Measurements from ENCODE around the gene LRRK1.

Gene LRRK1

DNA sequence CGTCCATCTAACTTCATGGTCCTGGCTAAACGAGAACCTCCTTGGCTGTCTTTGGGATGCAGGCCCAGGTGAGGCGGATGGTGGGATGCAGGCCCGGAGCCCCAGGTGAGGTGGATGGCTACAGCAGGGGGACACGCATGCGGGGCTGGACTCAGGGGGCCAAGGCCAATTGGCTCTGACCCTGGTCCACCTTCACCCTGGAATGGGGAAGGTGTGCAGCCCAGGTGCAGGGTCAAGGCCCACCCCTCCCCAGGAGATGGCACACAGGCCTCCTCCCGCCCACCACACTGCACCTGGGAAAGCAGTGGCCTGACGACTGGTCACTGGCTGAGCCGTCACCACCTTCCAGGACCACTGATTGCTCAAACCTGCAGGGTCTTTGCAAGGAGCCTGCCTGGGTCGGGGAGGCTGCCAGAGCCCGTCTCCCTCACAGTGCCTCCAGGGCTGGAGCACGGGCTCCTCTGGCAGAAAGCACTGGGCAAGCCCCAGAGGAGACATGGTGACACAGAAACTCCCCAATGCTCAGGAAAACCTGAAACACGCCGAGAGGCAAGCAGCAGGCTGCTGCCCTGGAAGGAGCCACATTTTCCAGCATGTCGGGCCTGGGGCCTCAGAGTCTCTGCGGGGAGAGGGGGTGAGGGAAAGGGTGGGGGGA lies 159.6 kb downstream of the LRRK1 start:
- TF ChIP-seq, protein P1, sequence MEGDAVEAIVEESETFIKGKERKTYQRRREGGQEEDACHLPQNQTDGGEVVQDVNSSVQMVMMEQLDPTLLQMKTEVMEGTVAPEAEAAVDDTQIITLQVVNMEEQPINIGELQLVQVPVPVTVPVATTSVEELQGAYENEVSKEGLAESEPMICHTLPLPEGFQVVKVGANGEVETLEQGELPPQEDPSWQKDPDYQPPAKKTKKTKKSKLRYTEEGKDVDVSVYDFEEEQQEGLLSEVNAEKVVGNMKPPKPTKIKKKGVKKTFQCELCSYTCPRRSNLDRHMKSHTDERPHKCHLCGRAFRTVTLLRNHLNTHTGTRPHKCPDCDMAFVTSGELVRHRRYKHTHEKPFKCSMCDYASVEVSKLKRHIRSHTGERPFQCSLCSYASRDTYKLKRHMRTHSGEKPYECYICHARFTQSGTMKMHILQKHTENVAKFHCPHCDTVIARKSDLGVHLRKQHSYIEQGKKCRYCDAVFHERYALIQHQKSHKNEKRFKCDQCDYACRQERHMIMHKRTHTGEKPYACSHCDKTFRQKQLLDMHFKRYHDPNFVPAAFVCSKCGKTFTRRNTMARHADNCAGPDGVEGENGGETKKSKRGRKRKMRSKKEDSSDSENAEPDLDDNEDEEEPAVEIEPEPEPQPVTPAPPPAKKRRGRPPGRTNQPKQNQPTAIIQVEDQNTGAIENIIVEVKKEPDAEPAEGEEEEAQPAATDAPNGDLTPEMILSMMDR (IDR thresholded peaks at IDR 0.05; ENCODE audit: extremely low read depth, insufficient read depth, missing control alignments): no peak
- in situ Hi-C loops (cut with MboI; ENCODE audit: low pct_unique_long_range_greater_than_20kb, low sequenced_read_pairs, unreplicated experiment): no loop called here

DNA sequence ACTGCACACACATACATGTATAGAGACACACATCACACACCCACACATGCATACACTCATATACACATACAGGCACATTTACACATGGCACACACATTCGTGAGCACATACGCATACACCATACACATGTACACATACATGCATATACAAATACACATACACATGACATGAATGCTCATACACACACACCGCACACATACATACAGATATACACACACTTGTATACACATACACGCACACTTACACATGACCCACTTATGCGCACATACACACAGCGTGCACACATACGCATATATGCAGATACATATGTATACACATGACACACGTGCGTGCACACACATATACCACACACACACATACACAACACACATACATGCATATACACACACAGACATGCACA lies 162.7 kb downstream of the LRRK1 start:
- in situ Hi-C loops (cut with MboI; ENCODE audit: low pct_unique_long_range_greater_than_20kb, low sequenced_read_pairs, unreplicated experiment): no loop called here
- DNase-seq (ENCODE audit: low spot score): no peak
- TF ChIP-seq, protein P1 (IDR thresholded peaks at IDR 0.05; ENCODE audit: extremely low read depth, insufficient read depth, missing control alignments): no peak

More for the DNA sequence above, 159.6 kb downstream of the LRRK1 start:
- DNase-seq (ENCODE audit: low spot score): no peak

DNA sequence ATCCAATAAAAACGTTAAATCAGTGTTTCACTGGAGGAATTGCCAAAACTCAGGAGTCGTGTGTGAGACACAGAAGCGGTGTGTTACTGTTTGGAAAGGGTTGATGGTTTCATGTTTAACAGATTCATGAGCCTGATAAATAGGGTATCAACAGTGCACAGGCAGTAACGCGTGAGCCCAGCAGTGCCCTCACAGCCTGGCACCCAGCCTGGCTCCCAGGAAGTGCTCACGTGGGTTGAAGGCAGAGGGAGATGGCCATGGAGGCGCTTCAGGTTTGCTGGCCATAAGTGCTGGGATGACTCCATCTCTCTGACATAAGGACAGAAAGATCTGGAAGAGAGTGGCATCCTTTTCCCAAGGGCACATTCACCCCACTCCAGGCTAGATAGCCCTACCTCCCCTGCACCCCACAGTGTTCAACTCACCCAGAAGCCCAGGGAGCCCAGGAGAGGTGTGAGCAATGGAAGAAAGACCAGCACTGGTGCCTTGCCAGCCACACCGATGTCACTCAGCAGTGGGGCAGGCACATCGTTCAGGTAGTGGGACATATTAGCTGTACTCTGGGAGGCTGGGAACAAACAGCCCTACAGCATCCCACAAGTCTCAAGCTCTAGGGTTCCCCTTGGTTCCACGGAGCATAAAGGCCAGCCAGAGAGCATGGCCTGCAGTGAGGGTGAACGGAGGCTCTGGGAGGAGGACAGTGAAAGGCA lies 164.3 kb downstream of the LRRK1 start:
- TF ChIP-seq, protein P1 (IDR thresholded peaks at IDR 0.05; ENCODE audit: extremely low read depth, insufficient read depth, missing control alignments): no peak
- no peak for DNase-seq (ENCODE audit: low spot score)
- in situ Hi-C loops (cut with MboI; ENCODE audit: low pct_unique_long_range_greater_than_20kb, low sequenced_read_pairs, unreplicated experiment): no loop called here

DNA sequence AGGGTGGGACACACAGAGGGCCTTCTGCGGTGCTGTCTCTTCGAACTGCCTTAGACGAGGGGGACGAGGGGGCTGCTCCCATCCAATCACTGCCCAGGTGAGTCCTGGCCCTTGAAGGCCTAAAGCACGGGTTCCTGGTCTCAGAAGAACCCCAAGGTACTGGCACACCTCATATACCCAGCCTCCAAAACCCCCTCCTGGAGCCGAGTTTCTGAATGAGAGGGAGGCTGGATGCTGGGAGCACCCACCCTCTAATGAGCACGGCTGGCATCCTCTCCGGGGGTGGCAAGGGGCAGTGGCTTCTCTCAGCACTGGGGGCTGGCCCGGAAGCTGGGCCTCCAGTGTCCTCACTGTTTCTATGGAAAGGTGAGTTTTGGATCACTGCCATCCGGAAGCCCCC lies 165.6 kb downstream of the LRRK1 start:
- no peak for DNase-seq (ENCODE audit: low spot score)
- in situ Hi-C loops (cut with MboI; ENCODE audit: low pct_unique_long_range_greater_than_20kb, low sequenced_read_pairs, unreplicated experiment): no loop called here
- TF ChIP-seq, protein P1 (IDR thresholded peaks at IDR 0.05; ENCODE audit: extremely low read depth, insufficient read depth, missing control alignments): no peak

DNA sequence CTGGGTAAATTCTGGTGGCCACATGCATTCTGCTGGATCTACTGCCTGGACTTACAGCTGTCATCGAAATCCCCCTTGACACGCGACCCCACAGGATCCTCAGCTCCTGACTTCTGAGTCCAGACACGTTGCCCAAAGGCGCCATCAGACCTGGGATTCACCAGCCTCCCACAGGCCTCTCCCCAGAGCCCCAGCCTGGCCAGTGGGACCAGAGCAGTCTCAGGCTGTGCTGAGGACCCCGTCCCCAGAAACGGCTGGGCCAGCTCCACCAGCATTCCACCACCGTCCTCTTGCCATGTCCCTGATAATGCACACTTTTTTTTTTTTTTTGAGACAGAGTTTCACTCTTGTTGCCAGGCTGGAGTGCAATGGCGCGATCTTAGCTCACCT lies 166.1 kb downstream of the LRRK1 start:
- TF ChIP-seq, protein P1 (IDR thresholded peaks at IDR 0.05; ENCODE audit: extremely low read depth, insufficient read depth, missing control alignments): no peak
- in situ Hi-C loops (cut with MboI; ENCODE audit: low pct_unique_long_range_greater_than_20kb, low sequenced_read_pairs, unreplicated experiment): no loop called here
- no peak for DNase-seq (ENCODE audit: low spot score)

DNA sequence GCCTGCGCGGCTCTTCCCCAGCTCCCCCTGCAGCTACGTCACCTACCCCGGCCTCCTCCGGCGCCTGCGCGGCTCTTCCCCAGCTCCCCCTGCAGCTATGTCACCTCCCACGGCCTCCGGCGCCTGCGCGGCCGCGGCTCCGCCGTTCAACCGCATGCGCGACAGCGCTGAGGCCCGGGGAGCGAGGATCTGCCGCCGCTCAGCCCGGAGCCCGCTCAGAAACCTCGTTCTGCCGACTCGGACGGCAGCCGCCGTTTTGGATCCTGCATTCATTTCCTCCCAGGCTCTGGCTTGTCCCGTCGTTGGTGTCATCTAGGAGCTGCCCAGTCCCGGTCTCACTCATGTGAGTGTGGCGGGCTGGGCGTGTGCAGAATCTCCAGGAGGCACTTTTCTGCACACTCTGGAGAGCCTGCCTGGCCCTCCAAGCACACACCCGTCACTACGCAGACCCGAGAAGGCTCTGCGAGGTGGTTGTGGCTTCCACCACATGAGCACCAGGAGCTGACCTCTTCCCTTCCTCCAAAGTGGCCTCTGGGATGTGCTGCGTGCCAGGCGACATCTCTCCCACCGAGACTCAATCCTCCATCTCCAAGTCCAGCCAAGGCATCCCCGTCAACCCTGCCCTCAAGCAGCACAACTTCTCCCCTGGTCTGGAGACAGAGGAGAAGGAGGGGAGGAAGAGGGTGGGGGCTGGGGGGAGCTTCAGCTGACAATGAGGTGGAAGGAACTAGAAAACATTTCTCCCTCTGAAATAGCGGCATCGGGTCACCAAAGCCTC lies 167.4 kb downstream of the LRRK1 start:
- no peak for DNase-seq (ENCODE audit: low spot score)
- in situ Hi-C loops (cut with MboI; ENCODE audit: low pct_unique_long_range_greater_than_20kb, low sequenced_read_pairs, unreplicated experiment): no loop called here
- TF ChIP-seq, protein P1 (IDR thresholded peaks at IDR 0.05; ENCODE audit: extremely low read depth, insufficient read depth, missing control alignments): no peak
